K562 (cell line): ENCODE data around the gene R3HDM2. TPM values are rescaled to one million over a fixed set of nuclear protein-coding genes. Genes with fewer than 3 reads are reported as not detected.

Experiments
- GATA2 ChIP-seq: sonication (generic); formaldehyde crosslinking; IDR thresholded peaks from 2 replicates; pipeline ENCODE4 v1.4.0; 2020; ENCODE audit warnings: mild to moderate bottlenecking, missing genetic modification reagents
- GATAD2A ChIP-seq: fragments of 450-650 bp; IDR thresholded peaks from 2 replicates; pipeline ENCODE4 v1.6.1; 2017
- HNRNPL ChIP-seq: fragments of 200-400 bp; formaldehyde crosslinking; IDR thresholded peaks from 2 replicates; pipeline ENCODE4 v1.6.1; 2017; ENCODE audit warnings: low read depth, mild to moderate bottlenecking, low read length
- LCOR ChIP-seq: sonication (generic); formaldehyde crosslinking; IDR thresholded peaks from 2 replicates; pipeline ENCODE4 v1.8.0; 2022; ENCODE audit warnings: mild to moderate bottlenecking, missing genetic modification reagents
- MEIS2 ChIP-seq: fragments of 450-650 bp; IDR thresholded peaks from 2 replicates; pipeline ENCODE4 v1.6.1; 2014; ENCODE audit warnings: mild to moderate bottlenecking; ENCODE audit not compliant: partially characterized antibody
- NONO ChIP-seq, 2 experiments: fragments of 200-400 bp in 1 of 2; fragments of 450-650 bp in 1 of 2; formaldehyde crosslinking in 1 of 2; IDR thresholded peaks; 2 replicates each; pipeline ENCODE4 v1.6.1; 2017; ENCODE audit warnings: low read depth in 2 of 2, mild to moderate bottlenecking in 2 of 2, moderate library complexity in 2 of 2, low read length in 1 of 2
- PURB ChIP-seq: sonication (generic); formaldehyde crosslinking; IDR thresholded peaks from 2 replicates; pipeline ENCODE4 v1.9.0; 2021; ENCODE audit warnings: low read depth, mild to moderate bottlenecking, missing genetic modification reagents
- RCOR1 ChIP-seq, 2 experiments: IDR thresholded peaks; 2 replicates each; pipeline ENCODE4 v1.6.1; 2012; ENCODE audit warnings: low read depth in 2 of 2, low read length in 2 of 2, borderline replicate concordance in 1 of 2, improper control_type of control experiment in 1 of 2
- SRSF1 ChIP-seq: fragments of 200-400 bp; formaldehyde crosslinking; IDR thresholded peaks from 2 replicates; pipeline ENCODE4 v1.6.1; 2017; ENCODE audit warnings: mild to moderate bottlenecking, low read depth, low read length, moderate library complexity
- STAT5A ChIP-seq: IDR thresholded peaks from 2 replicates; pipeline ENCODE4 v1.6.1; 2012; ENCODE audit warnings: low read length, inconsistent platforms, borderline replicate concordance
- TCF3 ChIP-seq: sonication (generic); formaldehyde crosslinking; IDR thresholded peaks from 2 replicates; pipeline ENCODE4 v1.4.0; 2020; ENCODE audit warnings: mild to moderate bottlenecking, missing genetic modification reagents
- TCFL5 ChIP-seq: fragments of 250-450 bp; sonication (Bioruptor Pico); conservative IDR thresholded peaks from 2 replicates; pipeline ENCODE4 v1.6.1; 2021; ENCODE audit warnings: mild to moderate bottlenecking, moderate library complexity, matching md5 sums
- ZC3H11A ChIP-seq: IDR thresholded peaks from 2 replicates; pipeline ENCODE4 v1.6.1; 2012; ENCODE audit warnings: low read depth, low read length, improper control_type of control experiment
- ZFP1 ChIP-seq: fragments of 450-650 bp; formaldehyde crosslinking; IDR thresholded peaks from 2 replicates; pipeline ENCODE4 v1.4.0; 2020; ENCODE audit warnings: mild to moderate bottlenecking, mixed read lengths
- polyA plus RNA-seq, 8 experiments: library from polyadenylated mRNA; depleted of rRNA in 4 of 8; stranded (reverse) in 5 of 8; unstranded in 3 of 8; fragments of >200 nt; fragmentation: Nextera tagmentation in 2 of 8; fragmentation: Illumina TruSeq in 1 of 8; extraction: Ambion mirVana in 2 of 8; extraction: Trizol in 1 of 8; gene quantifications; 2 replicates each; pipeline versions ENCODE4 v1.2.1 to v1.2.3, GENCODE V29; 2011 to 2014; ENCODE audit warnings: inconsistent platforms in 1 of 8, missing spikeins in 1 of 8
- total RNA-seq, 7 experiments: library from RNA; depleted of rRNA in 6 of 7; stranded (reverse); fragments of >200 nt in 6 of 7; fragmentation: Illumina TruSeq in 2 of 7; extraction: Trizol in 2 of 7; gene quantifications; 2 replicates each; pipeline versions ENCODE4 v1.2.1 to v1.2.3, GENCODE V29; 2011 to 2021; ENCODE audit warnings: low replicate concordance in 1 of 7
- TF ChIP-seq, protein P1 (sequence below): fragments of 250-450 bp; sonication (Bioruptor Pico); IDR thresholded peaks from 2 replicates; pipeline ENCODE4 v1.5.0; 2021; ENCODE audit warnings: mild to moderate bottlenecking, borderline replicate concordance
- TF ChIP-seq, protein P2 (sequence below): fragments of 450-650 bp; IDR thresholded peaks from 2 replicates; pipeline ENCODE4 v1.7.1; 2018; ENCODE audit warnings: mild to moderate bottlenecking, low read depth; ENCODE audit not compliant: partially characterized antibody
- TF ChIP-seq, protein P3 (sequence below): sonication (generic); formaldehyde crosslinking; IDR thresholded peaks from 2 replicates; pipeline ENCODE4 v1.9.0; 2022; ENCODE audit warnings: mild to moderate bottlenecking, missing genetic modification reagents
- TF ChIP-seq, protein P4 (sequence below): sonication (generic); formaldehyde crosslinking; IDR thresholded peaks from 2 replicates; pipeline ENCODE4 v1.8.0; 2022; ENCODE audit warnings: missing genetic modification reagents, mild to moderate bottlenecking, borderline replicate concordance
- TF ChIP-seq, protein P5 (sequence below), 2 experiments: IDR thresholded peaks; 2 replicates each; pipeline ENCODE4 v1.6.1; 2011; ENCODE audit warnings: borderline replicate concordance in 1 of 2, control low read depth in 1 of 2, low read depth in 1 of 2, low read length in 1 of 2, mild to moderate bottlenecking in 1 of 2, mixed read lengths in 1 of 2, moderate library complexity in 1 of 2; ENCODE audit not compliant: insufficient read depth in 1 of 2, insufficient read length in 1 of 2, poor library complexity in 1 of 2, severe bottlenecking in 1 of 2; ENCODE audit errors: extremely low read depth in 1 of 2

R3HDM2 gene
- total and polyA plus RNA-seq, 9 of the 15 experiments (the other 6 are each of a cell fraction or from before 2014, with no cell fraction given): 3.3 to 18.8 (median 9.0) TPM

DNA sequence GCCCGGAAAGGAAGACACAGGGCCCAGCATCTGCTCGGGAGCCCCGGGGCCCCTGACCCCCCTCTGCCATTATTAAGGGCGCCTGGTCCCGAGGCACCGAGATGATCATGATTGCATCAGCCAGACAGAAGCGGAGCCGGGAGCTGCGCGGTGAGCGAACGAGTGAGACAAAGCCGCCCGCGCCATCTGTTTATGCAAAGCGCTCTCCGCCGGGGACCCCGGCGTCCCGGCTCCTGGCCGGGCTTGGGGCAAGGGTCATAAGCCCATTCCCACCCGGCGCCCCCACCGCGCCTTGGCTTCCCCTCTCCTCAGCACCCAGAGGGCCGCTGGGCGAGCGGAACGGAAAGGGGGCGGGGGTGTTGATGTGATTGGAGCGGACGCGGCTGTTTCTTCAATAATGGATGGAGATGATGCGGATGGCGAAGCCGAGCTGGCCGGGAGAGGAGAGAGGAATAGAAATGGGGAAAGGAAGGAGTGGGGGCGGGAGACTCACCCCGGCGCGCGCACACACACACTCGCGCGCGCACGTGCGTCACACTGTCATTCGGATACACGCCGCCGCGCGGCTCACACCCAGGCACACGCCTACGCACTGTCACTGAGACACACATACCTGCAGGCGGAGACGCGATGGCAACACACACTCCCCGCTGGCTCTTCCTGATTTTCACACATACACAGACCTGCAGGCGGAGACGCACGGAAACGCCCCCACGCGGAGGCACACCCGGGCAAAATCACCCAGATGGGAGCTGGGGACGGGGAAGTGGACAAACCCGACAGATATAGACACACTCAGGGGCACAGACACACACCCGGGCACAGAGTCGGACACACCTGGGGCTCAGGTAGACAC lies 190.5 kb downstream of the R3HDM2 start (continued):
- TF ChIP-seq, protein P1, sequence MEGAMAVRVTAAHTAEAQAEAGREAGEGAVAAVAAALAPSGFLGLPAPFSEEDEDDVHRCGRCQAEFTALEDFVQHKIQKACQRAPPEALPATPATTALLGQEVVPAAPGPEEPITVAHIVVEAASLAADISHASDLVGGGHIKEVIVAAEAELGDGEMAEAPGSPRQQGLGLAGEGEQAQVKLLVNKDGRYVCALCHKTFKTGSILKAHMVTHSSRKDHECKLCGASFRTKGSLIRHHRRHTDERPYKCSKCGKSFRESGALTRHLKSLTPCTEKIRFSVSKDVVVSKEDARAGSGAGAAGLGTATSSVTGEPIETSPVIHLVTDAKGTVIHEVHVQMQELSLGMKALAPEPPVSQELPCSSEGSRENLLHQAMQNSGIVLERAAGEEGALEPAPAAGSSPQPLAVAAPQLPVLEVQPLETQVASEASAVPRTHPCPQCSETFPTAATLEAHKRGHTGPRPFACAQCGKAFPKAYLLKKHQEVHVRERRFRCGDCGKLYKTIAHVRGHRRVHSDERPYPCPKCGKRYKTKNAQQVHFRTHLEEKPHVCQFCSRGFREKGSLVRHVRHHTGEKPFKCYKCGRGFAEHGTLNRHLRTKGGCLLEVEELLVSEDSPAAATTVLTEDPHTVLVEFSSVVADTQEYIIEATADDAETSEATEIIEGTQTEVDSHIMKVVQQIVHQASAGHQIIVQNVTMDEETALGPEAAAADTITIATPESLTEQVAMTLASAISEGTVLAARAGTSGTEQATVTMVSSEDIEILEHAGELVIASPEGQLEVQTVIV: no peak
- TF ChIP-seq, protein P2, sequence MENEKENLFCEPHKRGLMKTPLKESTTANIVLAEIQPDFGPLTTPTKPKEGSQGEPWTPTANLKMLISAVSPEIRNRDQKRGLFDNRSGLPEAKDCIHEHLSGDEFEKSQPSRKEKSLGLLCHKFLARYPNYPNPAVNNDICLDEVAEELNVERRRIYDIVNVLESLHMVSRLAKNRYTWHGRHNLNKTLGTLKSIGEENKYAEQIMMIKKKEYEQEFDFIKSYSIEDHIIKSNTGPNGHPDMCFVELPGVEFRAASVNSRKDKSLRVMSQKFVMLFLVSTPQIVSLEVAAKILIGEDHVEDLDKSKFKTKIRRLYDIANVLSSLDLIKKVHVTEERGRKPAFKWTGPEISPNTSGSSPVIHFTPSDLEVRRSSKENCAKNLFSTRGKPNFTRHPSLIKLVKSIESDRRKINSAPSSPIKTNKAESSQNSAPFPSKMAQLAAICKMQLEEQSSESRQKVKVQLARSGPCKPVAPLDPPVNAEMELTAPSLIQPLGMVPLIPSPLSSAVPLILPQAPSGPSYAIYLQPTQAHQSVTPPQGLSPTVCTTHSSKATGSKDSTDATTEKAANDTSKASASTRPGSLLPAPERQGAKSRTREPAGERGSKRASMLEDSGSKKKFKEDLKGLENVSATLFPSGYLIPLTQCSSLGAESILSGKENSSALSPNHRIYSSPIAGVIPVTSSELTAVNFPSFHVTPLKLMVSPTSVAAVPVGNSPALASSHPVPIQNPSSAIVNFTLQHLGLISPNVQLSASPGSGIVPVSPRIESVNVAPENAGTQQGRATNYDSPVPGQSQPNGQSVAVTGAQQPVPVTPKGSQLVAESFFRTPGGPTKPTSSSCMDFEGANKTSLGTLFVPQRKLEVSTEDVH: no peak
- TF ChIP-seq, protein P3, sequence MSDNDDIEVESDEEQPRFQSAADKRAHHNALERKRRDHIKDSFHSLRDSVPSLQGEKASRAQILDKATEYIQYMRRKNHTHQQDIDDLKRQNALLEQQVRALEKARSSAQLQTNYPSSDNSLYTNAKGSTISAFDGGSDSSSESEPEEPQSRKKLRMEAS: peak; percentile 82
- TF ChIP-seq HNRNPL: no peak
- no peak for TF ChIP-seq ZFP1 (CRISPR knock-in tag)
- TF ChIP-seq STAT5A: no peak
- peak in 1 of 2 experiments; percentile 61; a peak in 2 of 4 replicates for TF ChIP-seq RCOR1 (IDR thresholded peaks at IDR 0.05; ENCODE audit: borderline replicate concordance in 1 of 2, low read depth in 2 of 2, low read length in 2 of 2)
- TF ChIP-seq, protein P4, sequence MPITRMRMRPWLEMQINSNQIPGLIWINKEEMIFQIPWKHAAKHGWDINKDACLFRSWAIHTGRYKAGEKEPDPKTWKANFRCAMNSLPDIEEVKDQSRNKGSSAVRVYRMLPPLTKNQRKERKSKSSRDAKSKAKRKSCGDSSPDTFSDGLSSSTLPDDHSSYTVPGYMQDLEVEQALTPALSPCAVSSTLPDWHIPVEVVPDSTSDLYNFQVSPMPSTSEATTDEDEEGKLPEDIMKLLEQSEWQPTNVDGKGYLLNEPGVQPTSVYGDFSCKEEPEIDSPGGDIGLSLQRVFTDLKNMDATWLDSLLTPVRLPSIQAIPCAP (CRISPR knock-in tag): no peak
- TF ChIP-seq GATA2: no peak
- TF ChIP-seq GATAD2A: peak; percentile 8; the same call in 1 of the 2 replicates
- TF ChIP-seq TCFL5 (CRISPR knock-in tag): no peak
- TF ChIP-seq TCF3 (CRISPR knock-in tag): no peak
- TF ChIP-seq ZC3H11A: no peak
- TF ChIP-seq MEIS2: peak; percentile 29
- no peak for TF ChIP-seq SRSF1
- 0 out of 4 replicates have a peak, but pooled peaks of 1 of the 2 experiments have one; percentile 35 for TF ChIP-seq NONO (IDR thresholded peaks at IDR 0.05; ENCODE audit: low read depth in 2 of 2, low read length in 1 of 2)
- 0 out of 2 replicates have a peak, but pooled peaks have one; percentile 16 for TF ChIP-seq LCOR (CRISPR knock-in tag)
- TF ChIP-seq PURB: no peak
- TF ChIP-seq, protein P5, sequence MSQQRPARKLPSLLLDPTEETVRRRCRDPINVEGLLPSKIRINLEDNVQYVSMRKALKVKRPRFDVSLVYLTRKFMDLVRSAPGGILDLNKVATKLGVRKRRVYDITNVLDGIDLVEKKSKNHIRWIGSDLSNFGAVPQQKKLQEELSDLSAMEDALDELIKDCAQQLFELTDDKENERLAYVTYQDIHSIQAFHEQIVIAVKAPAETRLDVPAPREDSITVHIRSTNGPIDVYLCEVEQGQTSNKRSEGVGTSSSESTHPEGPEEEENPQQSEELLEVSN (IDR thresholded peaks at IDR 0.05; ENCODE audit: borderline replicate concordance in 1 of 2, extremely low read depth in 1 of 2, insufficient read depth in 1 of 2, insufficient read length in 1 of 2, low read depth in 1 of 2, low read length in 1 of 2, poor library complexity in 1 of 2, severe bottlenecking in 1 of 2): peak; percentile 43 to 62
